Stomach (tissue), 9 donors: Measurements from ENCODE around the gene ZNF224. TPM values are rescaled to one million over a fixed set of nuclear protein-coding genes. Genes with fewer than 3 reads are reported as not detected.

ENCODE experiments used
- DNase-seq, 2 donors: peaks; one replicate each; pipeline versions ENCODE4 v3.0.0 to v3.0.0-alpha.2; 2013 to 2019
- H3K27ac ChIP-seq, 5 donors: fragments of 200-600 bp in 4 of 5; sonication (generic) in 4 of 5; one replicate each; pipeline ENCODE4 v1.5.1; 2013 to 2019; ENCODE audit warnings: mild to moderate bottlenecking in 1 of 5, moderate library complexity in 1 of 5
- H3K27me3 ChIP-seq, 3 donors: fragments of 200-600 bp; sonication (generic); one replicate each; pipeline ENCODE4 v1.5.1; 2017 to 2019; ENCODE audit warnings: mixed run types in 1 of 3
- H3K36me3 ChIP-seq, 4 donors: fragments of 200-600 bp; sonication (generic); 1 replicate in 3 of 4; 2 replicates in 1 of 4; pipeline ENCODE4 v1.5.1; 2016 to 2019
- H3K4me1 ChIP-seq, 4 donors: fragments of 200-600 bp; sonication (generic); one replicate each; pipeline ENCODE4 v1.5.1; 2016 to 2019
- H3K4me3 ChIP-seq, 4 donors: fragments of 200-600 bp; sonication (generic) in 3 of 4; one replicate each; pipeline ENCODE4 v1.5.1; 2016 to 2019; ENCODE audit warnings: mild to moderate bottlenecking in 1 of 4
- H3K9me3 ChIP-seq, 4 donors: fragments of 200-600 bp; sonication (generic); one replicate each; pipeline ENCODE4 v1.5.1; 2016 to 2019
- CTCF ChIP-seq, 7 experiments: fragments of 450-650 bp in 4 of 7; fragments of 200-600 bp in 3 of 7; sonication (generic) in 3 of 7; IDR thresholded peaks; one replicate each; pipeline ENCODE4 v1.5.1; 2016 to 2019; ENCODE audit warnings: antibody characterized with exemption in 7 of 7, control low read depth in 2 of 7, mild to moderate bottlenecking in 1 of 7
- EP300 ChIP-seq: sonication (generic); formaldehyde crosslinking; IDR thresholded peaks from one replicate; pipeline ENCODE4 v1.6.1; 2017; ENCODE audit warnings: antibody characterized with exemption
- POLR2A ChIP-seq, 4 donors: fragments of 450-650 bp; IDR thresholded peaks; one replicate each; pipeline ENCODE4 v1.6.1; 2016; ENCODE audit warnings: antibody characterized with exemption in 4 of 4, control low read depth in 2 of 4, mild to moderate bottlenecking in 1 of 4, moderate library complexity in 1 of 4
- POLR2AphosphoS5 ChIP-seq, 3 donors: sonication (generic); formaldehyde crosslinking; IDR thresholded peaks; one replicate each; pipeline ENCODE4 v1.6.1; 2016; ENCODE audit warnings: antibody characterized with exemption in 3 of 3
- WGBS, 5 donors: extraction: QIAGEN DNeasy Blood & Tissue Kit in 3 of 5; methylation state at CpG; one replicate each; pipeline versions ENCODE4 v1.1.5 to v1.1.7; 2013 to 2018; 5-methylcytosine and 5-hydroxymethylcytosine counted together
- intact Hi-C: fragments of 100-400 bp; cut with DNase I; formaldehyde crosslinking; loops from one replicate; pipeline ENCODE4 v1.15.1; 2023; ENCODE audit warnings: low total_unique reads
- polyA plus RNA-seq, 3 donors: library from polyadenylated mRNA; stranded (reverse); fragments of 200-250 nt; gene quantifications; one replicate each; pipeline ENCODE4 v1.2.3, GENCODE V29; 2013
- small RNA-seq, 4 donors: library from RNA; depleted of rRNA; stranded (forward); fragments of <200 nt; gene quantifications; one replicate each; pipeline ENCODE3, GENCODE V24; 2016
- total RNA-seq, 5 donors: library from RNA; depleted of rRNA; stranded (reverse); fragments of >200 nt; gene quantifications; one replicate each; pipeline versions ENCODE4 v1.1.0 to v1.2.3, GENCODE V29; 2014 to 2016
- donor health status: healthy with polysubstance abuse.
- donor health status: Bipolar disorder and iron deficiency.
- donor health status: healthy.

The ZNF224 gene
- total and polyA plus RNA-seq, 8 donors: 6.9 to 54.0 (median 16.3) TPM

- TF ChIP-seq POLR2A (IDR thresholded peaks at IDR 0.05): no peak
- no peak for TF ChIP-seq CTCF (IDR thresholded peaks at IDR 0.05)
- no peak for TF ChIP-seq POLR2AphosphoS5 (IDR thresholded peaks at IDR 0.05)
- no peak for TF ChIP-seq EP300
- H3K27ac ChIP-seq: no peak overlapping the region
- no peak for DNase-seq
- peaks cover 43 to 74% (median 67%) of the 10 kb centered on the region in 4 donors for H3K36me3 ChIP-seq
- peaks cover 45 to 100% (median 95%) of the 10 kb centered on the region in 4 donors for H3K9me3 ChIP-seq
- intact Hi-C loops: no loop called here
- no peak overlapping the region for H3K4me3 ChIP-seq
- H3K27me3 ChIP-seq: no peaks in the 10 kb centered on the region
- 89 to 98% (median 96%) methylated on average over 2 of the region's 2 CpGs for WGBS, 5 donors
- H3K4me1 ChIP-seq: no peaks in the 10 kb centered on the region
Observed at GRCh38 chr19:44156475-44156874, 62.3 kb downstream of the ZNF224 start.

Small RNAs within 50 kb of the gene (small RNA-seq; reads per million reads assigned to genes)
- gene RNU6-902P: 0 reads per million in 4 donors

Other genes with a start within 250 kb of the ZNF224 start
- gene ZNF404, start 210.4 kb upstream of the ZNF224 start, total RNA-seq: 1 to 10 TPM in 1 of 5 donors, under 1 TPM in 1, not detected in 3; 0.29 to 1.3 TPM
- gene ZNF404, start 210.4 kb upstream of the ZNF224 start, polyA plus RNA-seq: 1 to 10 TPM in 1 of 3 donors, under 1 TPM in 2; 0.61 to 5.8 (median 0.93) TPM
- gene ZNF45, start 159.1 kb upstream of the ZNF224 start, total RNA-seq: 10 to 100 TPM in 1 of 5 donors, 1 to 10 TPM in 3, under 1 TPM in 1; 0.89 to 17.1 (median 8.1) TPM
- gene ZNF45, start 159.1 kb upstream of the ZNF224 start, polyA plus RNA-seq: 1 to 10 TPM; 3.3 to 4.9 (median 3.7) TPM
- gene ZNF221, start 143.1 kb upstream of the ZNF224 start, total RNA-seq: 10 to 100 TPM in 1 of 5 donors, 1 to 10 TPM in 3, not detected in 1; 1.4 to 12.1 (median 7.0) TPM
- gene ZNF221, start 143.1 kb upstream of the ZNF224 start, polyA plus RNA-seq: under 1 TPM; 0.31 to 0.76 (median 0.40) TPM
- gene ZNF155, start 110.2 kb upstream of the ZNF224 start, total RNA-seq: 1 to 10 TPM in 4 of 5 donors, not detected in 1; 4.2 to 9.4 (median 5.1) TPM
- 1 to 10 TPM; 3.7 to 4.7 (median 3.8) TPM for gene ZNF155, start 110.2 kb upstream of the ZNF224 start, polyA plus RNA-seq
- 10 to 100 TPM in 1 of 5 donors, 1 to 10 TPM in 3, not detected in 1; 1.3 to 16.1 (median 6.3) TPM for gene ZNF230, start 91.4 kb upstream of the ZNF224 start, total RNA-seq
- 1 to 10 TPM; 1.1 to 2.1 (median 1.1) TPM for gene ZNF230, start 91.4 kb upstream of the ZNF224 start, polyA plus RNA-seq
- gene ZNF222, start 69.0 kb upstream of the ZNF224 start, total RNA-seq: 1 to 10 TPM in 2 of 5 donors, not detected in 3; 2.2 to 6.1 TPM
- 1 to 10 TPM; 1.1 to 2.8 (median 1.7) TPM for gene ZNF222, start 69.0 kb upstream of the ZNF224 start, polyA plus RNA-seq
- gene ZNF223, start 42.3 kb upstream of the ZNF224 start, total RNA-seq: 1 to 10 TPM in 2 of 5 donors, not detected in 3; 8.0 to 8.1 TPM
- 1 to 10 TPM; 1.2 to 8.6 (median 2.9) TPM for gene ZNF223, start 42.3 kb upstream of the ZNF224 start, polyA plus RNA-seq
- 1 to 10 TPM in 3 of 5 donors, under 1 TPM in 1, not detected in 1; 0.29 to 7.6 (median 3.9) TPM for gene ZNF284, start 22.2 kb upstream of the ZNF224 start, total RNA-seq
- under 1 TPM; 0.15 to 0.68 (median 0.37) TPM for gene ZNF284, start 22.2 kb upstream of the ZNF224 start, polyA plus RNA-seq
- 1 to 10 TPM in 4 of 5 donors, under 1 TPM in 1; 0.29 to 8.3 (median 2.7) TPM for gene ZNF225, start 19.0 kb downstream of the ZNF224 start, total RNA-seq
- gene ZNF225, start 19.0 kb downstream of the ZNF224 start, polyA plus RNA-seq: 1 to 10 TPM in 2 of 3 donors, under 1 TPM in 1; 1.00 to 1.8 (median 1.2) TPM
- gene ZNF234, start 47.2 kb downstream of the ZNF224 start, total RNA-seq: 10 to 100 TPM in 1 of 5 donors, 1 to 10 TPM in 3, under 1 TPM in 1; 0.58 to 11.6 (median 3.8) TPM
- gene ZNF234, start 47.2 kb downstream of the ZNF224 start, polyA plus RNA-seq: 1 to 10 TPM; 1.6 to 1.7 (median 1.6) TPM
- gene ZNF226, start 70.7 kb downstream of the ZNF224 start, total RNA-seq: 10 to 100 TPM in 3 of 5 donors, 1 to 10 TPM in 2; 9.3 to 49.2 (median 25.8) TPM
- gene ZNF226, start 70.7 kb downstream of the ZNF224 start, polyA plus RNA-seq: 10 to 100 TPM; 11.7 to 21.4 (median 14.9) TPM
- 10 to 100 TPM in 2 of 5 donors, 1 to 10 TPM in 1, under 1 TPM in 2; 0.58 to 31.9 (median 6.7) TPM for gene ZNF227, start 118.2 kb downstream of the ZNF224 start, total RNA-seq
- 1 to 10 TPM; 3.1 to 7.9 (median 3.5) TPM for gene ZNF227, start 118.2 kb downstream of the ZNF224 start, polyA plus RNA-seq
- 1 to 10 TPM in 1 of 5 donors, under 1 TPM in 1, not detected in 3; 0.58 to 3.7 TPM for gene ZNF233, start 165.5 kb downstream of the ZNF224 start, total RNA-seq
- under 1 TPM; 0.25 to 0.46 (median 0.43) TPM for gene ZNF233, start 165.5 kb downstream of the ZNF224 start, polyA plus RNA-seq
- gene ZNF235, start 210.7 kb downstream of the ZNF224 start, total RNA-seq: 10 to 100 TPM in 1 of 5 donors, 1 to 10 TPM in 3, under 1 TPM in 1; 0.89 to 14.9 (median 2.9) TPM
- gene ZNF235, start 210.7 kb downstream of the ZNF224 start, polyA plus RNA-seq: 1 to 10 TPM; 1.1 to 1.5 (median 1.2) TPM